ENCODE measurements around the gene FLCN.

FLCN gene

GRCh38 chr17:17164676-17165075, 72.3 kb downstream of the FLCN start:
- DNase-seq: no peak

GRCh38 chr17:17164156-17164555, 72.8 kb downstream of the FLCN start:
- no peak for DNase-seq
